C4-2B (cell line): ENCODE measurements around the gene OOSP4A.

Source experiments
- ZFX ChIP-seq: fragments of 450-650 bp; IDR thresholded peaks from 2 replicates; pipeline ENCODE4 v1.6.1; 2017
- TF ChIP-seq, protein P1 (sequence below): fragments of 450-650 bp; conservative IDR thresholded peaks from 2 replicates; pipeline ENCODE4 v1.5.1; 2017; ENCODE audit warnings: mild to moderate bottlenecking

DNA sequence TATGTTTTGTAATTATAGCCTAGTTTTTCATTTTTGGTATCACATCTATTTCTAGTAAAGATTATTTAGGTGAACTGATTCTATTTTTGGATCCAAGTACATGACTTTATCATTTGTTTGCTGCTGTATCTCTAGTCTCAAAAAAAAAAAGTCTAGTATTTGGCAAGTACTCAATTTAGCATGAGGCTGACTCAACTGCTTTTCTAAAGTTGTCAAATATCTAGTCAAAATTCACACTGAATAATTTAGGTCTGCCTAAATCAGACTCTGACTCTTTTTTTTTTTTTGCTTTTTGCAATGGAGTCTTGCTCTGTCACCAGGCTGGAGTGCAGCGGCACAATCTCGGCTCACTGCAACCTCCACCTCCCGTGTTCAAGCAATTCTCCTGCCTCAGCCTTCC lies 2.4 kb downstream of the OOSP4A start:
- TF ChIP-seq, protein P1, sequence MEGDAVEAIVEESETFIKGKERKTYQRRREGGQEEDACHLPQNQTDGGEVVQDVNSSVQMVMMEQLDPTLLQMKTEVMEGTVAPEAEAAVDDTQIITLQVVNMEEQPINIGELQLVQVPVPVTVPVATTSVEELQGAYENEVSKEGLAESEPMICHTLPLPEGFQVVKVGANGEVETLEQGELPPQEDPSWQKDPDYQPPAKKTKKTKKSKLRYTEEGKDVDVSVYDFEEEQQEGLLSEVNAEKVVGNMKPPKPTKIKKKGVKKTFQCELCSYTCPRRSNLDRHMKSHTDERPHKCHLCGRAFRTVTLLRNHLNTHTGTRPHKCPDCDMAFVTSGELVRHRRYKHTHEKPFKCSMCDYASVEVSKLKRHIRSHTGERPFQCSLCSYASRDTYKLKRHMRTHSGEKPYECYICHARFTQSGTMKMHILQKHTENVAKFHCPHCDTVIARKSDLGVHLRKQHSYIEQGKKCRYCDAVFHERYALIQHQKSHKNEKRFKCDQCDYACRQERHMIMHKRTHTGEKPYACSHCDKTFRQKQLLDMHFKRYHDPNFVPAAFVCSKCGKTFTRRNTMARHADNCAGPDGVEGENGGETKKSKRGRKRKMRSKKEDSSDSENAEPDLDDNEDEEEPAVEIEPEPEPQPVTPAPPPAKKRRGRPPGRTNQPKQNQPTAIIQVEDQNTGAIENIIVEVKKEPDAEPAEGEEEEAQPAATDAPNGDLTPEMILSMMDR: no peak
- no peak for TF ChIP-seq ZFX
